GOT3 (cell line): Measurements from ENCODE around the gene SMIM45.

Experiments used
- DNase-seq: peaks from one replicate; lab custom pipeline; 2025; ENCODE audit warnings: mixed read lengths; lab: John Stamatoyannopoulos, UW

The SMIM45 gene

GRCh38 chr22:41951898-41952474 lies at the start of gene SMIM45:
Gene SMIM45, plus strand, starts transcription at chr22:41952150.
- DNase-seq, result no peak

DNA sequence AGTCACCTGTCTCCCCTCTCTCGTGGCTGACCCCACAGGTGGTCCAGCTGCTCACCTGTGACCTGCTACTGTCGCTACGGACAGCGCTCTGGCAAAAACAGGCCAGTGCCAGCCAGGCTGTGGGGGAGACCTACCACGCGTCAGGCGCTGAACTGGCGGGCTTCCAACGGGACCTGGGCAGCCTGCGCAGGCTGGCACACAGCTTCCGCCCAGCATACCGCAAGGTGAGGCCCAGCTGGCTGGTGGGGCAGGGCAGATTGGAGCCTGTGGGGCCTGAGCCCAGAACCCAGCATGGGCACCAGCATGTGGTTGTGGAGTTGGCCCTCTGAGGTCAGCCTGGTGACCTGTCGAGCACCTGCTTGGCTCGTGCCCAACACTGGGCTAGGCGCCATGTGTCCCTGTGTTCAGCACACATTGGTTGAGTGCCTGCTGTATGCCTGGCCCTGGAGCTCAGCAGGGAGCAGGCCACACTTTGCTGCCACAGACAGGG lies 49.0 kb upstream of the SMIM45 start:
- no peak for DNase-seq

GRCh38 chr22:41904450-41905410 lies 47.2 kb upstream of the SMIM45 start:
- no peak for DNase-seq

GRCh38 chr22:41905411-41906202 lies 46.3 kb upstream of the SMIM45 start:
- DNase-seq, result no peak

DNA sequence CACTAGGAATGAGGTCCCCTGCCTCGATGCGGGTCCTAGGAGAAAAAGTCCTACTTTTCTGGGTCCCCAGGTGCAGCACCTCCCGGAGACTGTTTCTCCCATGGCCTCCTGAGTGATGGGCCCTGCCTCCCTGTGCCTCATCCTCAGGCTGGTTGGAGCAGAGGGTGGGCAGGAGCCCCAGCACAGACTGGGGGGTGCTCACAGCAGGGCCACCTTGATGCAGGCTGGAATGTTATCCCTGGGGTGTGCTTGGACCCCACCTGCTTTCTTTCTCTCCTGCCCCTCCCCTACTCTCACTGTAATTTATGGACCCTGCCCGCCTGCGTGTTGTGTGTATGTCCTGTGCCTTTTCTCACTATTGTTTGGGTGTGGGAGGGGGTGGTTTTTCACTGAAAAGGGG lies 45.1 kb upstream of the SMIM45 start:
- DNase-seq, result no peak

DNA sequence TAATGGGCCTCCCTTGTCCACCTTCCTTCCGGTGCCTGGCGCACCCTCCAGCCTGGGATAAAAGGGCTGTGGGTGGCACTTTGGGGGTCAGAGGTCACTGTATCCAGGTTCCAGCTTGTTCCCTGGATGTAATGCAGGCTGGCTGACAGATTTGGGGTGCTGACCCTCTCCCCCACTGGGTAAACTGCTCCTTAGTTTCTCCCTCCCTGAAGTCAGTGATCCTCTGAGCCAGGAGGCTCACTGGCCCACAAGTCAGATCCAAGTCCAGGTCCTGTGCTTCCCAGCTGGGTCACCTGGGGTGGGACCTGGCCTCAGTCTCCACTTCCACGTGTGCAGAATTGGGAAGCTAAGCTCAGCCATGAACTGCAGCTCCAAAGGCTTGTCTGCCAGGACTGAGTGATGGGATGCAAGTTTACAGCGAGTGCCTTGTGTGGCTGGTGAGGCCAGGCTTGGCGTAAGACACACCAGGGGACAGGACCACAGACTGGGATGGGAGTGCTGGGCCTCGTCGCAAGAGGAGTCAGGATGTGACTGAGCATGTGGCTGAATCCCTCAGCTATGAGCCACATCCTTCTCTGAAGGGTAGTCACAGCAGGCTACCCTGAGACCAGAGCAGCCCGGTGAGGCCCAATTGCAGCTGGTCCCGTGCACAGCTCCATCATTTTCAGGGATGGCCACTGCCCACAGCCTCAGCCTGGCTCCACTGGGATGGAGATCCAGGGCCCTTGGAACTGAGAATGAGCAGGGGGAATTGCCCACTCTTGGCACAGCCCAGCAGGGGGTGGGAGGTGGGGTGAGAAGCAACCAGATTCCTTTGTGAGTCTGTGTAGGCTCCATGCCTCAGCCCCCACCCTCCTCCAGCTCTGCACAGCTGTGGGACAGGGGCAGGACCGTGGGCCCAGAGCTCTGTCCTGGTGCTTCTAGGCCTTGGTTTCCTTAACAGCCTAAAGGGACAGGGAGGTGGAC lies 44.2 kb upstream of the SMIM45 start:
- DNase-seq, result no peak

DNA sequence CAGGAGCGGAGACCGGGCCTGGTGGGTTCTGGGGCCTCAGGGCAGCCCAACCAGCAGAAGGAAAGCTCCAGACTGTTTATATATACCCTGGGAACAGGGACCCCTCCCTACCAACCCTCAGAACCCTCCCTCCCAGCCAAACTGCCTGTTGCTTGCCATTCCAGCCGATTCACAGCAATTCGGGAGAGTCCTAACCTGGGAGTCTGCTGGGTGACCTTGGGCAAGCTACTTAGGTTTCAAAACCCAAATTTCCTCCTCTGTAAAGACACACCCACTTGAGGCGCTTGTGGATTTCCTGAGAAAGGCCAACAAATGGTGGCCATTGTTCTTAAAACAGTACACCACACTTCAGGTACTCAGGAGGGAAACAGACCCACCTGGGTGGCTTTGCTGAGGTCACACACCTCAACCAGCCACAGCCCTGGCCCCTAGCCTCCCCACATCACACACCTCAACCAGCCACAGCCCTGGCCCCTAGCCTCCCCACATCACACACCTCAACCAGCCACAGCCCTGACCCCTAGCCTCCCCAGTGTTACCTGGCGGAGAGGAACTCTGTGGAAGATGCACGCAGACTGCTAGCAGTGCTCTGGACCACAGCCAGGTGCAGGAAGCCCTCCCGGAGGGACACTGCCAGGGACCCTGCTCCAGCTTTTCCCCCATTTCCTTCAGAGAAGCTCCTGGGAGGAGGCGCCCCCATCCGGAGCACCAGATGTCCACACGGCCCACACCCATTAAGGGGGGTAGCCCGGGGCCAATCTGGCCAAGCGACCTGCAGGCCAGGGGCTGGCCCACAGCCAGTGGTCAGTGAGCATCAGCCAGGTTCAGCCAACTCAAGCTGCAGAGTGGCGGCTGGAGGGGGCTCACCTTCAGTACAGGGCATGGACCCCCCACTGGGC lies 43.3 kb upstream of the SMIM45 start:
- no peak for DNase-seq

DNA sequence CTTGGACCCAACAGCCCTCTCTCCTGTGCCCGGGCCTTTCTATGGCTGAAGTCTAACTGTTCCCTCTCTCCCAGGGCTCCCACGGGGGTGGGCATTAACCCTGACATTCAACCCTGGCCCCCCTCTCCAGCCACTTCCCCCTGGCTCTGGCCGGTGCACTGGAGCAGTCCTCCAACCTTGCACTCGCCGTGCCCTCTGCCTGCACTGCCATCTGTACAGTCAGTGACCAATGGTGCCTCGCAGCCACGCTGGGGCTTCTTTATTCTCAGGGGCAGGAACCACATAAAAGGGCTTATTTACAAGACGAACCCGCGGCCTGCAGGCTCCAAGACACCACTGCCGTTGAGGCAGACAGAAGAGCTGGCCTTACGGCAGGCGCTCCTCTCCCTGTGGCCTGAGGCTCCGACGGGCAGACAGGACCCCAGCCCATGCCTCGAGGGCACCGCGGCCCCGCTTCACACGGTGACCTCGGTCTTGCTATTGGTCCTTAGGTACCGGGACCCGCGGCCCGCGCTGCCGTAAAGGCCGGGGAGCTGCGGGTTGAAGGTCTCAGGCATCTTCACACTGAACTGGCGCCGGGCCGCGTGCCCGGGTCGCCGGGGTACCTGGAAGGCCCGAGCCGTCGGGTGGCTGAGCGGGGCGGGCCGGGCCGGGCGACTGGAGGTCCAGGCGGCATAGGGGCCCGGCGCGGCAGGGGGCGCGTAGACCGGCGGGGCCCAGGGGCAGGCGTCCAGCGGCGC lies 42.5 kb upstream of the SMIM45 start:
- no peak for DNase-seq

GRCh38 chr22:41910050-41911000 lies 41.6 kb upstream of the SMIM45 start:
- DNase-seq, result no peak

- no peak for DNase-seq
Measured at GRCh38 chr22:41911001-41911611, 40.8 kb upstream of the SMIM45 start.

DNA sequence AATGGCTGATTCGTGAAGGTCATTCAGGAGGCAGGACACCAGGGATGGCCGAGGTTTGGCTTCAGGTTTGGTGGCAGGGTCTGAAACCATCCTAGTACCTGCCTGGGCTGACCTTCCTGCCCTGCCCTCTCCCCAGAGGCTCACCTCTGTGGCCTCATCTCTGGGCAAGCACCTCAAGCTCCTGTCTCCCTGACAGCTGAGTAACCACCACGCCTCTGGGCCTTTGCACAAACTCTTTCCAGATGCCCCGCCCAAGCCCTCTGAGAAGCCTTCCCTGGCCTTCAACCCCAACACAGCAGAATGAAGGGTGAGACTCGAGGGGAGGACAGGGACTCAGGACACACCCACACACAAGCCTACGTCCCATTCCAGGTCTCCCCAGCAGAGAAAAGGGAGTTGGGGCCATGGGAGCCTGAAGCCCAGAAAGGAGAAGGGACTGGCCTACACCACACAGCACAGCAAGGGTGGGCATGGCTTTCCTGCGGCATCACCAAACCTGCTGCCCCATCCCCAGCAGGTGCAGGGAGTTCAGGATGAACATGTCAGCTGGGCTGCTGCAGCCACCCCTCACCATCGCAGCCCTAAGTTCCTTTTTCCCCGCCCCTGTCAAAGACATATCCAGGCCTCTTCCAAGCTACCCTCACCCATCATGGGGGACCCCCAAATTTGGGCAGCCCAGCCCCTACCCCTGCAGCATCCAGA lies 39.5 kb upstream of the SMIM45 start:
- DNase-seq, result no peak

DNA sequence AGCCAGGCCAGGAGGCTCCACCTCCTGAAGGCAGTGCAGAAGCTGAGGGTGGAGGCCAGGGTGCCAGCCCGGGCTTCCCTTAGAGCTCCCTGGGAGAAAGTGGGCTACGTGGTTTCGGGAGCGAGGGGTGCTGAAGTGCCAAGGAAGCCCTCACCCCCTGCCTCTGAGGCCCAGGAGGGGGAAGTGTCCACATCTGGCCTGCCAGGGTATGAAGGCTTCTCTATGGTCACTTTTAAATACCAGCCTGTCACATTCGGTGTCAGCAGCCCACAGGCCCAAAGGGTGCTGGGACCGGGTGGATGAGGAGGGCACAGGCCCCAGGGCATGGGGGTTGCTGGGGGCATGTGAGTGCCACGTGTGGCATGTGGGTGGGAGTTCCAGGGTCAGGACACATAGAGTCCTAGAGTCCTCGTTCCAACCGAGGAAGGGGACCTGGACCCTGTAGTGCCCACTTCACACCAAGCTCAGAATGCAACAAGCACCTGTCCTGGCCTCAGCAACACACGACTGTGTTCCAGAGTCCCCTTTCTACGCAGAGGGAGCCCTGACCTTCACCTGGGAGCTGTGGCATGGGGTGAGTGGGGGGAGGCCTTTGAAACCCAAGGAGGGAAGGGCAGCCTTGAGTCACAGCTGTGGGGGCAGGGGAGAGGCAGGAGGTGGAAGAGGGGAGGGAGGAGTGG lies 38.8 kb upstream of the SMIM45 start:
- DNase-seq, result no peak

DNA sequence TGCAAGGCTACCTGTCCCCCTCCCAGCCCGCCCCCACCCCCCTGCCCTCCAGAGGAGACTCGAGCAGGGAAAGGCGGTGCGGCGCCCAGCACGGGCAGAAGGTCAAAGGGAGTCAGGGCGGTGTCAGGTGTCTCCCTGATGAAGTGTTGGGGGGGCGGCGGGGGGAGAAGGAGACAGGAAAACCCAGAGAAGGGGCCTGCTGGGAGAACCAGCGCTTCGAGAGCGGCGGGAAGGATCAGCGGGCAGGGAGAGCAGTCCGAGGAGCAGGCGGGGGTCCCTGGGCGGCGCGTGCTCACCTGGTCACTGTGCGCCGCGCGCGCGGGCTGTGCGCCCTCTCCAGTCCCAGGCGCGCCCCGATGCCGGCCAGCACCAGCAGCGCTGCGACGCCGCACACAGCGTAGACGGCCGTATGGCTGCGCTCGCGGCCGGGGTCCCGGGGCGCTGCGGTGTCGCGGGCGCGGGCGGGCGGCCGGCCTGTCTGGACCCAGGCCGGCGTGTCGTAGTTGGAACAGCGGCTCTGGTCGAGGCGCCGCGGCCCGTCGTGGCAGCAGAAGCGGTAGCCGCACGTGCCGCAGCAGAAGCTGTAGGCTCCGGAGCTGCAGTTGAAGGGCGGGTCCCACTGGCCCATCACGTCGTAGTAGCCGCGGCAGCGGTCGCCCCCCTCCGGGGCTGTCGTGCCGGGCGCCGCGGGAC lies 38.0 kb upstream of the SMIM45 start:
- no peak for DNase-seq

DNA sequence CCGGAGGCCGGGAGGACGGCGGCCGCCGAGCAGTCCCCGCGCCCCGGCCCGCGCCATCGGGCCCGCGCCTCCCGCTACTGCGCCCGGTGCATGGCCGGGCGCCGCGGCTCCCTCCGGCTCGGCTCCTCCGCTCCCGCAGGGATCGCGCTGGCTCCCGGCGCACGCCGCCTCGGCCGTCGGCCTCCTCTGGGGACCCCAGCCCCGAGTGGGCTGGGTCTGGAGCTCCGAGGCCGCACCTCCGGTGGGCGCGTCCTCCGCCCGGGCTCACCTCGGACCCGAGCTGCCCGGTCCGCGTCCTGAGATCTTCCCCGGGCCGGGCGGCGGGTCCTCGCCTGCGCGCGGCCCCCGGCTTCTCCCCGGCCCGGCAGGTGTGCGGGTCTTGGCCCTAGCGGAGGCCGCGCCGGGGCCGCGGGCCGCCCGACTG lies 37.3 kb upstream of the SMIM45 start:
- no peak for DNase-seq

- no peak for DNase-seq
Measured at GRCh38 chr22:41915035-41915785, 36.7 kb upstream of the SMIM45 start, which contains the start of gene SHISA8. Gene SHISA8, minus strand, starts transcription at chr22:41915074. Its CDS starts 407 bp downstream, at chr22:41914667.
